ENCODE results near the gene ZNF783. TPM values are rescaled to one million over a fixed set of nuclear protein-coding genes. Genes with fewer than 3 reads are reported as not detected.
A peak's percentile ranks its signal among the peaks of the same experiment; 100 is the strongest.

ZNF783 gene
- total and polyA plus RNA-seq, 4 donors, result 1.0 to 23.8 (median 15.9) TPM

DNA sequence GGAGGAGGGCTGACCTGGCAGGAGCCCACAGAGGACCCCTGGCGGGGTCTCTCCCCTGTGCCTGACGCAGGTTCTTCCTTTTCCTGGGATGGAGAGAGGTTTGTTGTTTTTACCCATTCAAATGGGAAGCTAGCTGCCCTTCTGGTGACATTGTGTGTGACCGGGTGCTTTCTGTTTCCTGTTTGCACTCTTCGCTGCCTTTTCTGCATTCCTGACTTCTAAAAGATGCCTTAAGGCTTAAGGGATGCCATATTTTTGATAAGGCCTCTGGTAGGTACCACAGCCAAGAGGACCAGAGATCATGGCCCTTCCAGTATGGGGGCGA lies 20.3 kb downstream of the ZNF783 start:
- no peak overlapping the region for H3K4me3 ChIP-seq (ENCODE audit: low read length in 2 of 2)
- 87 to 91% methylated on average over 5 of the region's 5 CpGs for WGBS, 2 donors
- no peaks in the 10 kb centered on the region for H3K27me3 ChIP-seq (ENCODE audit: control insufficient read depth in 1 of 2, insufficient read depth in 2 of 2, low read length in 1 of 2)
- peaks cover 0 to 6% of the 10 kb centered on the region in 2 donors for H3K36me3 ChIP-seq (ENCODE audit: control insufficient read depth in 1 of 2, insufficient read depth in 2 of 2, low read length in 1 of 2)
- DNase-seq (no peak), ATAC-seq (ENCODE audit: low FRiP score) (no peak)
- H3K27ac ChIP-seq (ENCODE audit: low read depth in 1 of 2, low read length in 2 of 2), result no peak overlapping the region
- H3K9me3 ChIP-seq (ENCODE audit: control insufficient read depth, low read length), result no peaks in the 10 kb centered on the region
- no peaks in the 10 kb centered on the region for H3K4me1 ChIP-seq (ENCODE audit: control insufficient read depth in 1 of 2, insufficient read depth in 2 of 2, low read length in 2 of 2)
- intact Hi-C loops (cut with DNase I), result loop anchor here in 1 of 2 donors (10.0 kb wide), 2 partner anchors 143 to 213 kb away; partner anchors contain the start of gene ZNF746

DNA sequence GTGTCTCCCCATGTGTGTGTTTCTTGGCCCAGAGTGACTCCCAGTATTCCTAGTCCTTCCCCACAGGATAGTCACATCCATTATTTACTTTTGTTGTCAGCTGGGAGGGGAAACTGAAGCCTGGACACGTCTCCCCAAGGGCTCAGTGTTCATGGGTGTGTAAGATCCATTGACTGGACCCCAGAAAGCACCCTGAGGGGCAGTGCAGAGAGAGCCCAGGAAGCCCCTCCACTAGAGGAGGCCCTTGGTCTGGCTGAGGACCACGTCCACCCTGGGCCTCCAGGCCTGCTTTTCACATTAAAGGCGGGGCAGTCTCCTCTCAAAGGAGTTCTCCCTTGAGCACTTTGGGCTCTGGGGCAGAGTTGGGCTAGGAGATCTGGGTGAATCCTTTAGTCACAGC lies 21.3 kb downstream of the ZNF783 start:
- H3K36me3 ChIP-seq (ENCODE audit: control insufficient read depth in 1 of 2, insufficient read depth in 2 of 2, low read length in 1 of 2), result peaks cover 0 to 3% of the 10 kb centered on the region in 2 donors
- intact Hi-C loops (cut with DNase I), result loop anchor here in 1 of 2 donors (10.0 kb wide), 2 partner anchors 141 to 211 kb away; partner anchors contain the start of gene ZNF746
- no peaks in the 10 kb centered on the region for H3K9me3 ChIP-seq (ENCODE audit: control insufficient read depth, low read length)

DNA sequence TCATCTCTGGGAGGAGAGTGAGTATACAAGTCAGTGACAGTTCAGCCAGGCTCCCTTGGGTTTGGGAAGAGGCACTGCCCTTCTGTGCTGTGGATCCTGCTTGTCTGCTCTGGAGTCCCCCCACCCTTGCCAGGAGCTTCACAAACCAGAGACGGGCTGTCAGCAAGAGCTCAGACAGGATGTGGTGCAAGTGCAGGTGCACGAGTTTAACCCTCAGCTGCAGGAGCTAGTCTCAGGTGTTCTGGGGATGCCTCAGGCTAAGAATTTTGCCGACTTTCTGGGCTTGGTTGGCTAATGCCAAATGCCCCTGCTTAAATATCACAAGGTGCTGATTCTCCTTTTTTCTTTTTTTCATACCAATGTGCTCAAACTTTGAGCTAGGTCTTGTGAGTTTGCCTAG lies 22.3 kb downstream of the ZNF783 start:
- no peak overlapping the region for H3K27ac ChIP-seq (ENCODE audit: low read depth in 1 of 2, low read length in 2 of 2)
- intact Hi-C loops (cut with DNase I), result loop anchor here in 1 of 2 donors (10.0 kb wide), 2 partner anchors 140 to 210 kb away; partner anchors contain the start of gene ZNF746
- no peak for ATAC-seq (ENCODE audit: low FRiP score)
- H3K36me3 ChIP-seq (ENCODE audit: control insufficient read depth in 1 of 2, insufficient read depth in 2 of 2, low read length in 1 of 2), result peaks cover 0 to 3% of the 10 kb centered on the region in 2 donors
- peak in 1 of 2 donors; percentile 46 for DNase-seq
- H3K4me3 ChIP-seq (ENCODE audit: low read length in 2 of 2), result no peak overlapping the region
- H3K9me3 ChIP-seq (ENCODE audit: control insufficient read depth, low read length), result no peaks in the 10 kb centered on the region
- H3K27me3 ChIP-seq (ENCODE audit: control insufficient read depth in 1 of 2, insufficient read depth in 2 of 2, low read length in 1 of 2), result no peaks in the 10 kb centered on the region
- 84 to 86% methylated on average over 3 of the region's 3 CpGs for WGBS, 2 donors
- no peaks in the 10 kb centered on the region for H3K4me1 ChIP-seq (ENCODE audit: control insufficient read depth in 1 of 2, insufficient read depth in 2 of 2, low read length in 2 of 2)

More for the DNA sequence above, 21.3 kb downstream of the ZNF783 start:
- 93 to 98% methylated on average over 3 of the region's 3 CpGs for WGBS, 2 donors
- no peak overlapping the region for H3K27ac ChIP-seq (ENCODE audit: low read depth in 1 of 2, low read length in 2 of 2)
- no peaks in the 10 kb centered on the region for H3K4me1 ChIP-seq (ENCODE audit: control insufficient read depth in 1 of 2, insufficient read depth in 2 of 2, low read length in 2 of 2)
- no peaks in the 10 kb centered on the region for H3K27me3 ChIP-seq (ENCODE audit: control insufficient read depth in 1 of 2, insufficient read depth in 2 of 2, low read length in 1 of 2)
- ATAC-seq (ENCODE audit: low FRiP score) (no peak), DNase-seq (peak in 1 of 2 donors; percentile 48)
- H3K4me3 ChIP-seq (ENCODE audit: low read length in 2 of 2), result no peak overlapping the region

DNA sequence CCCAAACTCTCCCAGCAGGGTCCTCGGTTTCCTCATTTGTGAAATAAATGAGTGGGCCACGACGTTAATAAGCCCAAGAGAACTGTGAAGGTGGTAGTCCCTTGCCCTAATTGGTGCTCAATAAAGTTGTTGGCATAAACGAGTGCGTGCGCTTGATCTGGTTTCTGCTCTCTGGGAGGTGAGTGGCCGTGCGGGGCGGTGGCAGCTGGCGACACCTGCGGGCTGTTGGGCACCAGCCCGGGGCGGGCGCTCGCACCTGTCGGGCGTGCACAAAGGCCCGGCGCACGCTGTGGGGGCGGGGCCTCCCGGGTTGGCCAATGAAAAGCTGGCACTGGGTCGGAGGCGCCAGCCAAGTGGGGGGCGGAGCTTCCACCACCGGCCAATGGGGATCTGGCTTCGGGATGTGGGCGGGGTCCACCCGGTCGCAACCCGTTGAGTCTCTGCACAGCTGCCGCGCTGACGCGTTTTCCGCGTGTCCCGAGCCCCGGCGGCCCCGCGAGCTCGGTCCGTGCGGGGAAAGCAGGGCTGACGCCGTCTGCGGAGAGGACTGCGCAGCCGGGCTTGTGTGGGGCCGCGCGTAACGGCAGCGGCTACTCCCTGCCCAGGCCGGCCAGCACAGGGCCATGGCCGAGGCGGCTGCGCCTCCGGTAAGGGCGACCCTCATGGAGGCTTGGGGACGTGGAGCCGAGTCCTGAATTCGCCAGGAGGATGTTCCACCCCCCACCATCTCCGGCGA lies 23.0 kb downstream of the ZNF783 start:
- ATAC-seq (ENCODE audit: low FRiP score) (peak; percentile 94), DNase-seq (peak; percentile 96 to 97)
- WGBS, 2 donors, result 2 to 3% methylated on average over 65 to 66 of the region's 66 CpGs
- Histone ChIP-seq H3K27me3 (ENCODE audit: control insufficient read depth in 1 of 2, insufficient read depth in 2 of 2, low read length in 1 of 2) (no peaks in the 10 kb centered on the region), H3K27ac (ENCODE audit: low read depth in 1 of 2, low read length in 2 of 2) (no peak overlapping the region), H3K36me3 (ENCODE audit: control insufficient read depth in 1 of 2, insufficient read depth in 2 of 2, low read length in 1 of 2) (peaks cover 0 to 3% of the 10 kb centered on the region in 2 donors), H3K4me1 (ENCODE audit: control insufficient read depth in 1 of 2, insufficient read depth in 2 of 2, low read length in 2 of 2) (no peaks in the 10 kb centered on the region), H3K4me3 (ENCODE audit: low read length in 2 of 2) (peak overlapping the region; percentile 11 to 53), H3K9me3 (ENCODE audit: control insufficient read depth, low read length) (no peaks in the 10 kb centered on the region)
- intact Hi-C loops (cut with DNase I), result loop anchor here in 1 of 2 donors (10.0 kb wide), 2 partner anchors 140 to 210 kb away; partner anchors contain the start of gene ZNF746

DNA sequence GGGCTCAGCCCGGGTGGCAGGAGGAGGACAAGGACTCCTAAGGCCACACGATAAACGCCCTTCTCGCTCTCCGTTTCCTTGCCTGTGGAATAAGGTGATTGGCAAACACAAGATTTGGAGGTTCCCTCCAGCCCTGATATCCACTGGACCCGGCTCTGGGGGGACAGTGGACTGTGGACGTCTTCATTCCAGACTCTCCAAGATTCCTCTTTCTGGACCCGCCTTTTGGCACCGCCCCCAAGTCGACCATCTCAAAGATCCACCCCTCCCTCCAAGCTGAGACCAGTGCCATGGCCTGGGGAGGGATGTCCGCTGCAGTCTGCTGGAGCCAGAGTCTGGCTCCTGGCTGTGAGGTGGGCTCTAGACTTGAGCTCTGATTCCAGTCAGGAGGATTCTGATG lies 23.6 kb downstream of the ZNF783 start:
- Histone ChIP-seq H3K27me3 (ENCODE audit: control insufficient read depth in 1 of 2, insufficient read depth in 2 of 2, low read length in 1 of 2) (no peaks in the 10 kb centered on the region), H3K4me3 (ENCODE audit: low read length in 2 of 2) (peak overlapping the region; percentile 11 to 53), H3K4me1 (ENCODE audit: control insufficient read depth in 1 of 2, insufficient read depth in 2 of 2, low read length in 2 of 2) (no peaks in the 10 kb centered on the region), H3K27ac (ENCODE audit: low read depth in 1 of 2, low read length in 2 of 2) (no peak overlapping the region), H3K9me3 (ENCODE audit: control insufficient read depth, low read length) (no peaks in the 10 kb centered on the region), H3K36me3 (ENCODE audit: control insufficient read depth in 1 of 2, insufficient read depth in 2 of 2, low read length in 1 of 2) (peaks cover 0 to 3% of the 10 kb centered on the region in 2 donors)
- intact Hi-C loops (cut with DNase I), result loop anchor here in 1 of 2 donors (10.0 kb wide), 2 partner anchors 139 to 209 kb away; partner anchors contain the start of gene ZNF746
- WGBS, 2 donors, result 1 to 2% methylated on average over 11 of the region's 11 CpGs
- DNase-seq (peak in 1 of 2 donors; percentile 82), ATAC-seq (ENCODE audit: low FRiP score) (no peak)

DNA sequence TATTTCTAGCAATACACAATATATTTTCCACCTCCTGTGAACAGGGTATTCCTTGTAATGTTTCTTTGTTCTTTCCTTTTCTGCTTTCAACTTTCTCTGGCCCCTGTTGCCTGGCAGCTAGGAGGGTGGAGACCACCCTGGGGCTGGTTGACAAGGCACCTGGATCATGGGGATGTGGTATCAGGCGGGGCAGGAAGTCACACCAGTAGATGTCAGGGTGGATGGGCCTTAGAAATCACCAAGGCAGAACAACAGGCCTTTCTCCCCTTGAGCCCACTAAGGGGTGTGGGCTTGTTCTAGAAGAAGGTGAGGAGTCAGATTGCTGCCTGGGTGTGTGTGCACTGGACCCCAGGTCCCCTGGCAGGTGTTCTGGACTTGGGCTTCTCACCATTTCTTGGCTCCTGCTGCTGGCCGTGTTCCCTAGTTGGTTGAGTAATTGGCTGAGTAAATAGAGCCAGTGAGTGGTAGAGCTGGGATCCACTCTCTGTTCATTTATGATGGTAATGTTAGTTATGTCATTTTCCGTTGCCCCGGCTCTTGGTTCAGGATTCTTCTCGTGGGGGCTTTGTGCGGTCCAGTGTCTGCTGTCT lies 24.9 kb downstream of the ZNF783 start:
- Histone ChIP-seq H3K9me3 (ENCODE audit: control insufficient read depth, low read length) (no peaks in the 10 kb centered on the region), H3K27me3 (ENCODE audit: control insufficient read depth in 1 of 2, insufficient read depth in 2 of 2, low read length in 1 of 2) (no peaks in the 10 kb centered on the region), H3K4me1 (ENCODE audit: control insufficient read depth in 1 of 2, insufficient read depth in 2 of 2, low read length in 2 of 2) (no peaks in the 10 kb centered on the region), H3K36me3 (ENCODE audit: control insufficient read depth in 1 of 2, insufficient read depth in 2 of 2, low read length in 1 of 2) (peaks cover 0 to 2% of the 10 kb centered on the region in 2 donors), H3K4me3 (ENCODE audit: low read length in 2 of 2) (no peak overlapping the region), H3K27ac (ENCODE audit: low read depth in 1 of 2, low read length in 2 of 2) (no peak overlapping the region)
- 95 to 96% methylated on average over 6 of the region's 6 CpGs for WGBS, 2 donors
- intact Hi-C loops (cut with DNase I), result loop anchor here in 1 of 2 donors (10.0 kb wide), 2 partner anchors 138 to 208 kb away; partner anchors contain the start of gene ZNF746
- DNase-seq (peak in 1 of 2 donors; percentile 38), ATAC-seq (ENCODE audit: low FRiP score) (no peak)

DNA sequence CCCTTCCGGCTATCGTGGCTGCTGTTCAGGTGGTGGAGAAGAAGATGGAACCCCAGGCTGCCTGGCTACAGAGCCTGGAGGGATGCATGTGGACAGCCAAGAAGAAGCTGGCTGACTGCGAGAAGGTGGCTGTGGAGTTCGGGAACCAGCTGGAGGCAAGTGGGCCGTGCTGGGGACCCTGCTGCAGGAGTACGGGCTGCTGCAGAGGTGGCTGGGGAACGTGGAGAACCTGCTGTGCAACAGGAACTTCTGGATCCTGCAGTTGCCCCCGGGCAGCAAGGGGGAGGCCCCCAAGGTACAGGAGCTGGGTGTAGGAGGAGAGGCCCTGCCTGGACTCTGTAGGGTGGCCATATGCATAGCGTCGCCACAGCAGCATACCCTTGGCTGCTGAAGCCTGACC lies 25.6 kb downstream of the ZNF783 start:
- intact Hi-C loops (cut with DNase I), result loop anchor here in 1 of 2 donors (10.0 kb wide), 2 partner anchors 137 to 207 kb away; partner anchors contain the start of gene ZNF746
- Histone ChIP-seq H3K9me3 (ENCODE audit: control insufficient read depth, low read length) (no peaks in the 10 kb centered on the region), H3K36me3 (ENCODE audit: control insufficient read depth in 1 of 2, insufficient read depth in 2 of 2, low read length in 1 of 2) (no peaks in the 10 kb centered on the region), H3K4me3 (ENCODE audit: low read length in 2 of 2) (no peak overlapping the region), H3K4me1 (ENCODE audit: control insufficient read depth in 1 of 2, insufficient read depth in 2 of 2, low read length in 2 of 2) (no peaks in the 10 kb centered on the region), H3K27me3 (ENCODE audit: control insufficient read depth in 1 of 2, insufficient read depth in 2 of 2, low read length in 1 of 2) (no peaks in the 10 kb centered on the region), H3K27ac (ENCODE audit: low read depth in 1 of 2, low read length in 2 of 2) (no peak overlapping the region)
- 95 to 96% methylated on average over 10 of the region's 10 CpGs for WGBS, 2 donors
- peak in 1 of 2 donors; percentile 61 for DNase-seq
- no peak for ATAC-seq (ENCODE audit: low FRiP score)

DNA sequence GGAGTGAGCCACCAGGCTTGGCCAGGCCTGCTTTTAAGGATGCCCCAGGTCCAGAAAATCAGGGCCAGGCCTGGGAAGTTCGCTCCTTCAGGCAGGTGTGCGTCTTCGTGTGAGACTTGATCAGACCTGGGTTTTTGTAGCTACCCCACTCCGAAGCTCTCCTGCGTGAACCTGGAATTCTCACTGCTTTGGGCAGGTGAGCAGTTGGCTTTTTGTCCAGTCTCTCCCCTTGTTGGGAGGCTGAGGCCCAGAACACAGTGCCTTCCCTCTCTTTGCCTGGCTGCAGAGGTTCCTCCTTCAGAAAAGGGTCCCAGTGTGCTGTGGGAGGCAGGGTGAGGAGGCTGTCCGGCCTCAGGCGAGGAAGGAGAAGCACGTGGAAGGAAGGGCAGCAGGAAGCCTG lies 27.3 kb downstream of the ZNF783 start:
- 93 to 96% methylated on average over 8 of the region's 8 CpGs for WGBS, 2 donors
- Histone ChIP-seq H3K9me3 (ENCODE audit: control insufficient read depth, low read length) (no peaks in the 10 kb centered on the region), H3K36me3 (ENCODE audit: control insufficient read depth in 1 of 2, insufficient read depth in 2 of 2, low read length in 1 of 2) (no peaks in the 10 kb centered on the region), H3K27me3 (ENCODE audit: control insufficient read depth in 1 of 2, insufficient read depth in 2 of 2, low read length in 1 of 2) (no peaks in the 10 kb centered on the region), H3K4me1 (ENCODE audit: control insufficient read depth in 1 of 2, insufficient read depth in 2 of 2, low read length in 2 of 2) (no peaks in the 10 kb centered on the region), H3K4me3 (ENCODE audit: low read length in 2 of 2) (no peak overlapping the region), H3K27ac (ENCODE audit: low read depth in 1 of 2, low read length in 2 of 2) (no peak overlapping the region)
- intact Hi-C loops (cut with DNase I), result loop anchor here in 1 of 2 donors (10.0 kb wide), 2 partner anchors 136 to 206 kb away; partner anchors contain the start of gene ZNF746
- ATAC-seq (ENCODE audit: low FRiP score) (no peak), DNase-seq (peak in 1 of 2 donors; percentile 22)
